Measurements from ENCODE around the gene MIB1.
"Not testable (repeated sequence)": the region's sequence is repeated elsewhere in the genome, so short reads cannot be mapped to it uniquely, and the experiment has no call there.

- not testable (repeated sequence) for TF ChIP-seq POLR2A (IDR thresholded peaks at IDR 0.05; ENCODE audit: borderline replicate concordance, extremely low read depth, insufficient read depth, insufficient read length); CTCF (IDR thresholded peaks at IDR 0.05 in 2 of 3, conservative IDR thresholded peaks at IDR 0.05 in 1 of 3; ENCODE audit: borderline replicate concordance in 1 of 3, insufficient read depth in 1 of 3, low read depth in 2 of 3, low read length in 2 of 3); EZH2 (IDR thresholded peaks at IDR 0.05)
Observed at GRCh38 chr18:21707130-21707529, 33.5 kb upstream of the MIB1 start.

Data from HCT116 (cell line).